HepG2 (cell line): ENCODE results near the gene AHCY. TPM values are rescaled to one million over a fixed set of nuclear protein-coding genes. Genes with fewer than 3 reads are reported as not detected.

Source experiments
- ATAC-seq: fragments of 200-7000 bp; cut with Tn5 transposase; 3 replicates; pipeline ENCODE4 v1.9.1; 2020; ENCODE audit warnings: mild to moderate bottlenecking, moderate library complexity
- BruUV-seq: library from RNA; stranded (reverse); fragments of 400-500 nt; replicated peaks from 2 replicates; lab custom pipeline; 2021; lab: Mats Ljungman, UMichigan
- CTCF ChIA-PET: fragments of 300-600 bp; formaldehyde crosslinking; extraction: SDS; loops from one replicate; lab custom pipeline; 2021; ENCODE audit warnings: low total read pairs, inconsistent platforms, low intra/inter-chr PET ratio; lab: Yijun Ruan, JAX
- POLR2A ChIA-PET: fragments of 350-600 bp; sonication (Branson Sonifier 250); formaldehyde crosslinking; loops from one replicate; lab custom pipeline; 2020; ENCODE audit warnings: antibody characterized with exemption, inconsistent platforms; lab: Yijun Ruan, JAX
- DNase-seq: peaks from one replicate; pipeline ENCODE4 v3.0.0-alpha.2; 2015; ENCODE audit warnings: low spot score
- FAIRE-seq: peaks from 3 replicates; lab custom pipeline; 2011; peaks lifted over from hg19 to GRCh38; lab: Jason Lieb, UNC
- H2AFZ ChIP-seq: one replicate; pipeline ENCODE4 v1.6.1; 2011; ENCODE audit warnings: low read length, inconsistent platforms
- H3K27ac ChIP-seq: fragments of 300-600 bp; 3 replicates; pipeline ENCODE4 v1.8.0; 2011; ENCODE audit warnings: mixed run types, mild to moderate bottlenecking, mixed read lengths, low read length, inconsistent platforms; ENCODE audit not compliant: insufficient read depth; ENCODE audit errors: extremely low read length
- H3K27me3 ChIP-seq, 2 experiments: fragments of 200-600 bp in 1 of 2; 2 replicates in 1 of 2; 3 replicates in 1 of 2; pipeline versions ENCODE4 v1.6.0 to v1.8.0; 2011; ENCODE audit warnings: low read length in 2 of 2, mild to moderate bottlenecking in 2 of 2, moderate library complexity in 2 of 2, inconsistent platforms in 1 of 2; ENCODE audit not compliant: insufficient read depth in 2 of 2, control insufficient read depth in 1 of 2
- H3K36me3 ChIP-seq, 2 experiments: fragments of 200-600 bp in 1 of 2; replicated peaks in 1 of 2; 2 replicates in 1 of 2; 3 replicates in 1 of 2; pipeline versions ENCODE4 v1.5.1 to v1.8.0; 2011; ENCODE audit warnings: low read length in 2 of 2, inconsistent platforms in 1 of 2; ENCODE audit not compliant: insufficient read depth in 2 of 2, control insufficient read depth in 1 of 2
- H3K4me1 ChIP-seq: 2 replicates; pipeline ENCODE4 v1.5.1; 2012; ENCODE audit warnings: low read length, inconsistent platforms; ENCODE audit not compliant: insufficient read depth
- H3K4me2 ChIP-seq: 2 replicates; pipeline ENCODE4 v1.6.0; 2011; ENCODE audit warnings: low read depth, low read length, inconsistent platforms
- H3K4me3 ChIP-seq, 3 experiments: fragments of 200-600 bp in 1 of 3; sonication (generic), shearing (Covaris generic) in 1 of 3; replicated peaks in 1 of 3; 2 replicates each; pipeline ENCODE4 v1.5.1; 2011 to 2016; ENCODE audit warnings: low read length in 3 of 3, inconsistent platforms in 2 of 3, low read depth in 2 of 3, mild to moderate bottlenecking in 2 of 3, control low read depth in 1 of 3, mixed read lengths in 1 of 3; ENCODE audit not compliant: insufficient read depth in 1 of 3
- H3K79me2 ChIP-seq: one replicate; pipeline ENCODE4 v1.6.1; 2011; ENCODE audit warnings: low read length, inconsistent platforms; ENCODE audit not compliant: insufficient read depth
- H3K9ac ChIP-seq: 2 replicates; pipeline ENCODE4 v1.6.0; 2011; ENCODE audit warnings: mild to moderate bottlenecking, low read depth, low read length, inconsistent platforms; ENCODE audit not compliant: insufficient read depth
- H3K9me3 ChIP-seq: 2 replicates; pipeline ENCODE4 v1.5.1; 2012; ENCODE audit warnings: mild to moderate bottlenecking, low read length
- H4K20me1 ChIP-seq: 2 replicates; pipeline ENCODE4 v1.6.0; 2011; ENCODE audit warnings: inconsistent platforms, mild to moderate bottlenecking, low read length, moderate library complexity; ENCODE audit not compliant: insufficient read depth
- EZH2 ChIP-seq: conservative IDR thresholded peaks from 2 replicates; pipeline ENCODE4 v1.6.1; 2012; ENCODE audit warnings: mild to moderate bottlenecking, low read depth, low read length, moderate library complexity
- HMGXB3 ChIP-seq: sonication (generic); formaldehyde crosslinking; IDR thresholded peaks from 2 replicates; pipeline ENCODE4 v1.4.0; 2020; ENCODE audit warnings: missing genetic modification reagents, borderline replicate concordance
- KDM2A ChIP-seq: sonication (generic); formaldehyde crosslinking; IDR thresholded peaks from 2 replicates; pipeline ENCODE4 v1.4.0; 2020; ENCODE audit warnings: low read depth, missing genetic modification reagents, borderline replicate concordance
- MEIS2 ChIP-seq: sonication (generic); formaldehyde crosslinking; IDR thresholded peaks from 2 replicates; pipeline ENCODE4 v1.9.0; 2021; ENCODE audit warnings: mild to moderate bottlenecking, missing genetic modification reagents
- PLSCR1 ChIP-seq: sonication (generic); formaldehyde crosslinking; IDR thresholded peaks from 2 replicates; pipeline ENCODE4 v1.5.0; 2020; ENCODE audit warnings: missing genetic modification reagents, mild to moderate bottlenecking, borderline replicate concordance
- THAP8 ChIP-seq: sonication (generic); formaldehyde crosslinking; IDR thresholded peaks from 2 replicates; pipeline ENCODE4 v1.5.1; 2020; ENCODE audit warnings: missing genetic modification reagents, mild to moderate bottlenecking, borderline replicate concordance
- ZEB1 ChIP-seq: IDR thresholded peaks from 2 replicates; pipeline ENCODE4 v1.6.1; 2012; ENCODE audit warnings: mild to moderate bottlenecking, low read depth, inconsistent platforms; ENCODE audit not compliant: insufficient replicate concordance
- ZFX ChIP-seq: sonication (generic); formaldehyde crosslinking; IDR thresholded peaks from 2 replicates; pipeline ENCODE4 v1.4.0; 2020; ENCODE audit warnings: mild to moderate bottlenecking, low read depth, missing genetic modification reagents, moderate library complexity
- ZNF138 ChIP-seq: sonication (generic); formaldehyde crosslinking; IDR thresholded peaks from 2 replicates; pipeline ENCODE4 v1.5.0; 2020; ENCODE audit warnings: mild to moderate bottlenecking, low read depth, missing genetic modification reagents
- ZNF230 ChIP-seq: sonication (generic); formaldehyde crosslinking; IDR thresholded peaks from 2 replicates; pipeline ENCODE4 v1.4.0; 2020; ENCODE audit warnings: mild to moderate bottlenecking, missing genetic modification reagents
- ZNF281 ChIP-seq: sonication (generic); formaldehyde crosslinking; IDR thresholded peaks from 2 replicates; pipeline ENCODE4 v1.4.0; 2020; ENCODE audit warnings: missing genetic modification reagents, borderline replicate concordance
- ZNF468 ChIP-seq: sonication (generic); formaldehyde crosslinking; IDR thresholded peaks from 2 replicates; pipeline ENCODE4 v1.8.0; 2022; ENCODE audit warnings: mild to moderate bottlenecking, moderate library complexity, missing genetic modification reagents
- ZNF619 ChIP-seq: sonication (generic); formaldehyde crosslinking; IDR thresholded peaks from 2 replicates; pipeline ENCODE4 v1.4.0; 2020; ENCODE audit warnings: mild to moderate bottlenecking, missing genetic modification reagents
- ZNF772 ChIP-seq: sonication (generic); formaldehyde crosslinking; IDR thresholded peaks from 2 replicates; pipeline ENCODE4 v1.5.0; 2020; ENCODE audit warnings: mild to moderate bottlenecking, missing genetic modification reagents
- ZSCAN9 ChIP-seq: IDR thresholded peaks from 2 replicates; pipeline ENCODE4 v1.6.1; 2016; ENCODE audit warnings: borderline replicate concordance
- WGBS: methylation state at CpG from one replicate; pipeline ENCODE4 v1.1.6; 2017; ENCODE audit warnings: low lambda C conversion rate; 5-methylcytosine and 5-hydroxymethylcytosine counted together
- in situ Hi-C: cut with HindIII; loops from 2 replicates; pipeline ENCODE4 v1.10.0; 2017; ENCODE audit warnings: low pct_unique_long_range_greater_than_20kb; ENCODE audit not compliant: extremely low pct_ligation_motif_present
- intact Hi-C: fragments of 100-400 bp; cut with micrococcal nuclease; formaldehyde crosslinking; loops from one replicate; pipeline ENCODE4 v1.10.0; 2022; ENCODE audit not compliant: unreplicated experiment
- polyA plus RNA-seq, 8 experiments: library from polyadenylated mRNA; depleted of rRNA in 3 of 8; stranded (reverse) in 7 of 8; unstranded in 1 of 8; fragments of >200 nt; fragmentation: Illumina TruSeq in 4 of 8; extraction: Trizol in 4 of 8; gene quantifications; 2 replicates each; pipeline versions ENCODE4 v1.2.1 to v1.2.3, GENCODE V29; 2011 to 2016; ENCODE audit warnings: low read depth in 4 of 8, missing spikeins in 1 of 8, mixed read lengths in 1 of 8; ENCODE audit not compliant: insufficient read depth in 1 of 8
- total RNA-seq, 5 experiments: library from RNA; depleted of rRNA; stranded (reverse); fragments of >200 nt; fragmentation: Illumina TruSeq; extraction: Trizol; gene quantifications; 2 replicates each; pipeline ENCODE4 v1.2.3, GENCODE V29; 2016; ENCODE audit warnings: low read depth in 1 of 5

Gene AHCY
- total and polyA plus RNA-seq, 2 of the 13 experiments (the other 11 are each of a cell fraction or from before 2014, with no cell fraction given): 407 to 419 TPM

GRCh38 chr20:34300256-34300806, 2.8 kb downstream of the AHCY start:
- peak overlapping the region; percentile 85 for H3K4me2 ChIP-seq
- in situ Hi-C loops (loop anchor here (10.0 kb wide), 1 partner anchor 404 kb away; the partner anchor contains the start of gene TP53INP2), intact Hi-C loops (no loop called here)
- BruUV-seq: no TSS peak
- no peaks in the 10 kb centered on the region; a peak in 1 of 5 replicates for H3K27me3 ChIP-seq
- peak; percentile 3; the same call in 2 of the 3 replicates for ATAC-seq
- no peaks in the 10 kb centered on the region for H3K9me3 ChIP-seq
- peak overlapping the region; percentile 94 for H3K9ac ChIP-seq
- FAIRE-seq: peak; percentile 12
- H3K79me2 ChIP-seq: peaks cover 61% of the 10 kb centered on the region
- H2AFZ ChIP-seq: no peak overlapping the region
- DNase-seq: peak; percentile 87
- CTCF ChIA-PET: interaction anchor here (0.6 to 3.2 kb wide), 2 partner anchors 11 to 44 kb away, joined by 3 to 19 read pairs; no protein-coding TSS in a partner anchor
- H3K27ac ChIP-seq: peak overlapping the region; percentile 83
- H3K4me3 ChIP-seq: peak overlapping the region in 1 of 3 experiments; percentile 92; a peak in 2 of 6 replicates
- peaks cover 70% of the 10 kb centered on the region for H3K4me1 ChIP-seq
- peaks cover 43% of the 10 kb centered on the region for H4K20me1 ChIP-seq
- 56% methylated on average over 3 of the region's 3 CpGs for WGBS
- peaks cover 6 to 19% of the 10 kb centered on the region in 2 experiments for H3K36me3 ChIP-seq
- POLR2A ChIA-PET: interaction anchor here (0.8 to 6.5 kb wide), 9 partner anchors 9 to 223 kb away, joined by 3 to 144 read pairs (median 6); partner anchors contain the start of genes DYNLRB1 and ITCH
- TF ChIP-seq HMGXB3 (peak; percentile 92), ZEB1 (no peak), THAP8 (no peak), ZSCAN9 (CRISPR knock-in tag) (no peak), ZNF772 (CRISPR knock-in tag) (no peak), ZNF138 (CRISPR knock-in tag) (no peak), ZNF230 (CRISPR knock-in tag) (no peak), ZNF281 (CRISPR knock-in tag) (peak; percentile 88), ZFX (CRISPR knock-in tag) (no peak), ZNF468 (CRISPR knock-in tag) (no peak), EZH2 (no peak), ZNF619 (peak; percentile 55; the same call in 1 of the 2 replicates), PLSCR1 (no peak), MEIS2 (no peak), KDM2A (CRISPR knock-in tag) (peak; percentile 24; the same call in 1 of the 2 replicates)
